OCI-LY3 (cell line): Measurements from ENCODE around the gene LACTBL1.
"Not testable (repeated sequence)": the region's sequence is repeated elsewhere in the genome, so short reads cannot be mapped to it uniquely, and the experiment has no call there.

Source experiments
- H2AFZ ChIP-seq: fragments of 200-600, 300-600 bp; shearing (Covaris generic); 2 replicates; pipeline ENCODE4 v1.6.0; 2014; ENCODE audit warnings: antibody characterized with exemption, low read depth, low read length
- H3K27ac ChIP-seq: fragments of 200-600, 300-600 bp; sonication (generic); 2 replicates; pipeline ENCODE4 v1.5.1; 2014; ENCODE audit warnings: mild to moderate bottlenecking, low read length, moderate library complexity, mixed read lengths
- H3K27me3 ChIP-seq: fragments of 200-600, 300-600 bp; sonication (generic); 2 replicates; pipeline ENCODE4 v1.6.1; 2014; ENCODE audit warnings: low read depth, low read length, mixed read lengths
- H3K36me3 ChIP-seq: fragments of 200-600, 300-600 bp; sonication (generic); replicated peaks from 2 replicates; pipeline ENCODE3; 2014; ENCODE audit warnings: low read depth, low read length, mixed read lengths
- H3K4me1 ChIP-seq: fragments of 300-600, 200-600 bp; sonication (generic); 2 replicates; pipeline ENCODE4 v1.6.1; 2014; ENCODE audit warnings: low read length, mixed read lengths
- H3K4me2 ChIP-seq: fragments of 200-600, 300-600 bp; sonication (generic); 2 replicates; pipeline ENCODE4 v1.6.1; 2014; ENCODE audit warnings: low read length, mixed read lengths
- H3K4me3 ChIP-seq: fragments of 300-600, 200-600 bp; sonication (generic); 2 replicates; pipeline ENCODE4 v1.5.1; 2014; ENCODE audit warnings: antibody characterized with exemption, mild to moderate bottlenecking, low read length, moderate library complexity
- H3K79me2 ChIP-seq: fragments of 300-600, 200-600 bp; shearing (Covaris generic); 2 replicates; pipeline ENCODE4 v1.6.1; 2014; ENCODE audit warnings: mild to moderate bottlenecking, low read length, mixed read lengths
- H3K9ac ChIP-seq: fragments of 300-600, 200-600 bp; shearing (Covaris generic); 2 replicates; pipeline ENCODE4 v1.6.0; 2014; ENCODE audit warnings: mild to moderate bottlenecking, low read length, moderate library complexity
- H3K9me3 ChIP-seq: fragments of 200-600, 300-600 bp; shearing (Covaris generic); 2 replicates; pipeline ENCODE4 v1.6.1; 2014; ENCODE audit warnings: low read length, mixed read lengths; ENCODE audit not compliant: insufficient read depth
- H4K20me1 ChIP-seq: fragments of 200-600, 300-600 bp; sonication (generic); 2 replicates; pipeline ENCODE4 v1.6.1; 2016; ENCODE audit warnings: low read length, mixed read lengths; ENCODE audit not compliant: insufficient read depth
- EZH2phosphoT487 ChIP-seq: fragments of 200-600 bp; shearing (Covaris generic); IDR thresholded peaks from 2 replicates; pipeline ENCODE4 v1.6.1; 2018; ENCODE audit warnings: antibody characterized with exemption, mixed run types, low read depth
- TF ChIP-seq, protein P1 (sequence below): fragments of 200-600, 300-600 bp; sonication (generic); IDR thresholded peaks from 2 replicates; pipeline ENCODE4 v1.5.1; 2014; ENCODE audit warnings: antibody characterized with exemption, low read length, low read depth

The LACTBL1 gene

DNA sequence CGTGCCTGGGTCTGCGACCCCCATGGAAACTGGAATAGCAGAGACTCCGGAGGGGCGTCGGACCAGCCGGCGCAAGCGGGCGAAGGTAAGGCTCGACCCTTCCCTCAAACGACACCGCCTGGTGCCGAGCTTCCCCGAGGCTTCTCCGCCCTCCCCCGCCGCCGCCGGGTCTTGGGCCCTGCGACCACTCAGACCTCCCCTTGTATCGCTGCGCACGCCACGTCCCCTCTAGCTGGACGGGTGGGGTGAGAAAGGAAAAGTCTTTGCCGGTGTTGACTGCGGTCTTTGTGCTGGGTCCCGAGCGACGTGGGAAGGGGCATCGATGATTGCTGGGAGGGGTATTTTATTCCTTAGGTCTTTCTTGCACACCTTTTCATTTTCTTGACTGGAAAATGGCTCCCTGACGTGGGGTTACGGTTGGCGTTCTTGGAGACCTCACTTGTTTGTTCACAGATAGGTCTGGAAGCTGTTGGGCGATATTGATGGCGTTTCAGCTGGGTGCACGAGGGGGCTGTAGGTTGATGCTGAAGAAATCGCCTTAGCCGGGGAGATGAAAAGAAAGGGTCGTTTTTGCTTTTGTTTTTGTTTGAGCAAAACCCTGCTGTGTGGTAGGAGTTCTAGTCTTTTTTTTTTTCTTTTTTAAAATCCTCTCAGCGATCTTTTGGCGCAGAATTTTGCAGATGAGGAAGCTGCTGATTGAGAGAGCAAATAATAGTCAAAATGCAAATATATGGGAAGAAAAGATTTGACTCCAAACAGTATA lies 47.4 kb upstream of the LACTBL1 start:
- Histone ChIP-seq H3K4me1 (peaks cover 11% of the 10 kb centered on the region), H3K9ac (peak overlapping the region; percentile 84), H3K36me3 (peaks cover 11% of the 10 kb centered on the region), H2AFZ (no peak overlapping the region; the same call in 1 of the 2 replicates), H3K27me3 (no peaks in the 10 kb centered on the region), H3K9me3 (no peaks in the 10 kb centered on the region), H4K20me1 (peaks cover 21% of the 10 kb centered on the region), H3K4me3 (peak overlapping the region; percentile 99), H3K79me2 (peaks cover 58% of the 10 kb centered on the region), H3K27ac (peak overlapping the region; percentile 25), H3K4me2 (peak overlapping the region; percentile 94)
- TF ChIP-seq, protein P1, sequence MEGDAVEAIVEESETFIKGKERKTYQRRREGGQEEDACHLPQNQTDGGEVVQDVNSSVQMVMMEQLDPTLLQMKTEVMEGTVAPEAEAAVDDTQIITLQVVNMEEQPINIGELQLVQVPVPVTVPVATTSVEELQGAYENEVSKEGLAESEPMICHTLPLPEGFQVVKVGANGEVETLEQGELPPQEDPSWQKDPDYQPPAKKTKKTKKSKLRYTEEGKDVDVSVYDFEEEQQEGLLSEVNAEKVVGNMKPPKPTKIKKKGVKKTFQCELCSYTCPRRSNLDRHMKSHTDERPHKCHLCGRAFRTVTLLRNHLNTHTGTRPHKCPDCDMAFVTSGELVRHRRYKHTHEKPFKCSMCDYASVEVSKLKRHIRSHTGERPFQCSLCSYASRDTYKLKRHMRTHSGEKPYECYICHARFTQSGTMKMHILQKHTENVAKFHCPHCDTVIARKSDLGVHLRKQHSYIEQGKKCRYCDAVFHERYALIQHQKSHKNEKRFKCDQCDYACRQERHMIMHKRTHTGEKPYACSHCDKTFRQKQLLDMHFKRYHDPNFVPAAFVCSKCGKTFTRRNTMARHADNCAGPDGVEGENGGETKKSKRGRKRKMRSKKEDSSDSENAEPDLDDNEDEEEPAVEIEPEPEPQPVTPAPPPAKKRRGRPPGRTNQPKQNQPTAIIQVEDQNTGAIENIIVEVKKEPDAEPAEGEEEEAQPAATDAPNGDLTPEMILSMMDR = no peak
- TF ChIP-seq EZH2phosphoT487 = no peak

GRCh38 chr1:23019094-23019862 lies 46.6 kb upstream of the LACTBL1 start, which contains the start of gene KDM1A:
Gene KDM1A (plus strand): TSS chr1:23019468. CDS start chr1:23019597, 129 bp downstream.
- TF ChIP-seq EZH2phosphoT487 = no peak
- TF ChIP-seq, protein P1 = no peak; the same call in 1 of the 2 replicates
- H3K4me2 ChIP-seq = peak within 1 kb of the TSS; percentile 94
- no peaks in the 10 kb centered on the region for H3K27me3 ChIP-seq
- peak within 1 kb of the TSS; percentile 100 for H2AFZ ChIP-seq
- H3K4me1 ChIP-seq = peaks cover 11% of the 10 kb centered on the region
- no peaks in the 10 kb centered on the region for H3K9me3 ChIP-seq
- peak within 1 kb of the TSS; percentile 52 for H3K27ac ChIP-seq
- peaks cover 50% of the 10 kb centered on the region for H3K79me2 ChIP-seq
- H4K20me1 ChIP-seq = peaks cover 14% of the 10 kb centered on the region
- peaks cover 11% of the 10 kb centered on the region for H3K36me3 ChIP-seq
- H3K9ac ChIP-seq = peak within 1 kb of the TSS; percentile 89
- peak within 1 kb of the TSS; percentile 99 for H3K4me3 ChIP-seq

DNA sequence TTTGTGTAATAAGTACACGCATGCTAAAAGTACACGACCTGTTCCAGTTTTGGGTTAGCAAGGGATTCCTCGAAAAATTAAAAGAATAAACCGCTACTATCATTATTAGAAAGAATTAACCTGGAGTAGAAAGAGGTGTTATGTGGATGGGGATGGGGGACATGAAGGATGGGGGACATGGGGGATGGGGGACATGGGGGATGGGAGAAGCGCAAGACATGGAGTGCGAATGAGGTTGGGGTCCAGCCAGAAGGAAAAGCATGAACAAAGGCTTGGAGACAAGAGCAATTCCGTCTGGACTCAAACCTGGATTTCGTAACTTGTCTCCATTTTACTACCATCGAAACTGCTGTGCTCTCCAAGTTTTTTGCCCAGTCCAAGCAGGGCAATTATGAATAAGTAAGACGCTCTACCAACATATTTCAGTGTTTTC lies 46.0 kb upstream of the LACTBL1 start:
- Histone ChIP-seq H3K9me3 (no peaks in the 10 kb centered on the region), H2AFZ (peak overlapping the region; percentile 100), H3K79me2 (peaks cover 44% of the 10 kb centered on the region), H3K27ac (peak overlapping the region; percentile 52; the same call in 1 of the 2 replicates), H3K4me3 (peak overlapping the region; percentile 99), H3K36me3 (peaks cover 11% of the 10 kb centered on the region), H3K27me3 (no peaks in the 10 kb centered on the region), H3K4me2 (peak overlapping the region; percentile 91), H3K4me1 (peaks cover 15% of the 10 kb centered on the region), H4K20me1 (peaks cover 8% of the 10 kb centered on the region), H3K9ac (peak overlapping the region; percentile 89)
- TF ChIP-seq EZH2phosphoT487 = no peak
- TF ChIP-seq, protein P1 = no peak

GRCh38 chr1:23013657-23014056 lies 41.0 kb upstream of the LACTBL1 start:
- peaks cover 23% of the 10 kb centered on the region for H3K4me1 ChIP-seq
- no peaks in the 10 kb centered on the region for H3K36me3 ChIP-seq
- H3K4me2 ChIP-seq = no peak overlapping the region
- no peak for TF ChIP-seq EZH2phosphoT487
- TF ChIP-seq, protein P1 = no peak
- no peak overlapping the region for H3K9ac ChIP-seq
- H2AFZ ChIP-seq = no peak overlapping the region
- no peaks in the 10 kb centered on the region for H3K27me3 ChIP-seq
- no peaks in the 10 kb centered on the region for H3K9me3 ChIP-seq
- H3K79me2 ChIP-seq = no peaks in the 10 kb centered on the region
- H3K27ac ChIP-seq = no peak overlapping the region
- no peaks in the 10 kb centered on the region for H4K20me1 ChIP-seq
- no peak overlapping the region for H3K4me3 ChIP-seq

GRCh38 chr1:23010025-23010424 lies 37.4 kb upstream of the LACTBL1 start:
- H3K27me3 ChIP-seq, H3K9me3 ChIP-seq, H3K27ac ChIP-seq, H3K4me2 ChIP-seq, H3K9ac ChIP-seq, H3K4me3 ChIP-seq, H3K36me3 ChIP-seq, H3K79me2 ChIP-seq, H4K20me1 ChIP-seq, H2AFZ ChIP-seq: not testable (repeated sequence)
- H3K4me1 ChIP-seq = peaks cover 20% of the 10 kb centered on the region
